ENCODE measurements around the gene SNTG2. TPM values are rescaled to one million over a fixed set of nuclear protein-coding genes. Genes with fewer than 3 reads are reported as not detected.

SNTG2 gene
- total and polyA plus RNA-seq, 4 donors = 4.5 to 7.0 TPM; not detected in 2

- H3K27me3 ChIP-seq (ENCODE audit: control insufficient read depth in 1 of 2, insufficient read depth in 2 of 2, low read length in 1 of 2) = peaks cover 0 to 2% of the 10 kb centered on the region in 2 donors
- H3K4me1 ChIP-seq (ENCODE audit: control insufficient read depth in 1 of 2, insufficient read depth in 2 of 2, low read length in 2 of 2) = no peaks in the 10 kb centered on the region
- no peak overlapping the region for H3K27ac ChIP-seq (ENCODE audit: low read depth in 1 of 2, low read length in 2 of 2)
- 83 to 90% methylated on average over 4 of the region's 4 CpGs for WGBS, 2 donors
- H3K36me3 ChIP-seq (ENCODE audit: control insufficient read depth in 1 of 2, insufficient read depth in 2 of 2, low read length in 1 of 2) = no peaks in the 10 kb centered on the region
- ATAC-seq (ENCODE audit: low FRiP score) (no peak), DNase-seq (no peak)
- intact Hi-C loops (cut with DNase I) = no loop called here
- no peak overlapping the region for H3K4me3 ChIP-seq (ENCODE audit: low read length in 2 of 2)
- H3K9me3 ChIP-seq (ENCODE audit: control insufficient read depth, low read length) = peaks cover 3% of the 10 kb centered on the region
These were observed 327.5 kb downstream of the SNTG2 start for GRCh38 chr2:1278125-1278524.

GRCh38 chr2:1278861-1279260 is 328.2 kb downstream of the SNTG2 start:
- Histone ChIP-seq H3K9me3 (ENCODE audit: control insufficient read depth, low read length) (peaks cover 3% of the 10 kb centered on the region), H3K4me3 (ENCODE audit: low read length in 2 of 2) (no peak overlapping the region), H3K36me3 (ENCODE audit: control insufficient read depth in 1 of 2, insufficient read depth in 2 of 2, low read length in 1 of 2) (no peaks in the 10 kb centered on the region), H3K27ac (ENCODE audit: low read depth in 1 of 2, low read length in 2 of 2) (no peak overlapping the region), H3K27me3 (ENCODE audit: control insufficient read depth in 1 of 2, insufficient read depth in 2 of 2, low read length in 1 of 2) (peaks cover 0 to 2% of the 10 kb centered on the region in 2 donors), H3K4me1 (ENCODE audit: control insufficient read depth in 1 of 2, insufficient read depth in 2 of 2, low read length in 2 of 2) (no peaks in the 10 kb centered on the region)
- DNase-seq (no peak), ATAC-seq (ENCODE audit: low FRiP score) (no peak)
- 88 to 89% methylated on average over 27 of the region's 27 CpGs for WGBS, 2 donors
- intact Hi-C loops (cut with DNase I) = no loop called here

- Histone ChIP-seq H3K9me3 (ENCODE audit: control insufficient read depth, low read length) (no peaks in the 10 kb centered on the region), H3K36me3 (ENCODE audit: control insufficient read depth in 1 of 2, insufficient read depth in 2 of 2, low read length in 1 of 2) (no peaks in the 10 kb centered on the region), H3K27me3 (ENCODE audit: control insufficient read depth in 1 of 2, insufficient read depth in 2 of 2, low read length in 1 of 2) (peaks cover 0 to 2% of the 10 kb centered on the region in 2 donors), H3K27ac (ENCODE audit: low read depth in 1 of 2, low read length in 2 of 2) (no peak overlapping the region), H3K4me1 (ENCODE audit: control insufficient read depth in 1 of 2, insufficient read depth in 2 of 2, low read length in 2 of 2) (no peaks in the 10 kb centered on the region), H3K4me3 (ENCODE audit: low read length in 2 of 2) (no peak overlapping the region)
- 31 to 38% methylated on average over 21 to 22 of the region's 22 CpGs for WGBS, 2 donors
- intact Hi-C loops (cut with DNase I) = no loop called here
- DNase-seq = no peak
- no peak for ATAC-seq (ENCODE audit: low FRiP score)
These were observed 331.9 kb downstream of the SNTG2 start for GRCh38 chr2:1282552-1282951.

DNA sequence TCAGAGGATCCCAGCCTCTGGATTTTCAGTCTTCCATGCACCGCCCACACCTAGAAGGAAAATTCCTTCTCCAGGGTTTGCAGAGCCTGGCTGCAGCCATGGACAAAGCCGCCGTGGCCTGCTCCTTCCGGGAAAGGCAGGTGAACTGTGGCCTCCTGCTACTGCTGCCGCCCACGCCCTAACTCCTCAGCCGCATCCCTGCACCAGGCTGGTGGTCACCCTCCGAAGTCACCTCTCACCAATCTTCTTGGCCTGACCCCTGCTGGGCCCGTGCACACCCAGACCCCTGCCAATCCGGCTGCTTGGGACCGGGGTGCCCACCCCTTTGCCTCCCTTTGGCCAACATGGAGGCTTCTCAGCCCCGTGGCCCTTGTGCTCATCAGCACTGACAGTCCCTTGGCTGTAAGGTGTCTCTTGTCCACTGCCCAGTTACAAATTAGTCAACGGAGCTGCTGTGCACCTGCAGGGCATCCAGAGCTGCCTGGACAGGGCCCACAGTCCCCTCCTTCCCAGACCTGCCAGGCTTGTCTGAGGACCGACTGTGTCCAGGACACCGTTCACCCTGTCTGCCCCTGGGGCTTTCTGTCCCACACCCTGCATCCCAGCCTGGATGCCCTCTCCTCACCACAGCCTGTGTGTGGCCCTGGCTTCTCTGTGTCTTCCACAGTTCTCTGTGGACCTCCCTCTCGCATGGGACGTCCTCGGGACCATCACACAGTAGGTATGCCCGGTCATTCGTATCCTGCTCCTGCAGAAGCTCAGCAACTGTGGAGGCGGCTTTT is 332.6 kb downstream of the SNTG2 start:
- no peak overlapping the region for H3K27ac ChIP-seq (ENCODE audit: low read depth in 1 of 2, low read length in 2 of 2)
- peaks cover 0 to 2% of the 10 kb centered on the region in 2 donors for H3K27me3 ChIP-seq (ENCODE audit: control insufficient read depth in 1 of 2, insufficient read depth in 2 of 2, low read length in 1 of 2)
- H3K36me3 ChIP-seq (ENCODE audit: control insufficient read depth in 1 of 2, insufficient read depth in 2 of 2, low read length in 1 of 2) = no peaks in the 10 kb centered on the region
- no peak for ATAC-seq (ENCODE audit: low FRiP score)
- no peaks in the 10 kb centered on the region for H3K9me3 ChIP-seq (ENCODE audit: control insufficient read depth, low read length)
- H3K4me1 ChIP-seq (ENCODE audit: control insufficient read depth in 1 of 2, insufficient read depth in 2 of 2, low read length in 2 of 2) = no peaks in the 10 kb centered on the region
- H3K4me3 ChIP-seq (ENCODE audit: low read length in 2 of 2) = no peak overlapping the region
- intact Hi-C loops (cut with DNase I) = no loop called here
- no peak for DNase-seq
- WGBS, 2 donors = 81 to 82% methylated on average over 21 of the region's 21 CpGs

DNA sequence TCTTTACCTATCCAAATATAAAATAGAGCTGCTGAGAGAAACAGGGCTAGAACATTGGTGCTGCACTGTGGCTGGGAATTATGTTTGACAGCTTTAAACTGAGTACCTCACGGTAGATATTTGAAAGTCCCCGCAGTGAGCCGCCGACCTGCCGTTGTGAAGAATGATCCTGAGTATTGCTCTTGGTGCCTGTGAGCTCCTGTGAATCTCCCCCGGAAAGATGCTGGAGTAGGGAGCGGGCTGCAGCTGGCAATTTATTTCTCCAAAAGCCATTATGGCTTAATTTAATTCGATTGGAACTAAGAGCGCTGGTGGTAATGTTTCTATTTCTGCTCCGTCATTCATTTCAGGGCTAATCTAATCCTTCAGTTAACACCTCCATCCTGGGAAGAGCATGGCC is 333.2 kb downstream of the SNTG2 start:
- Histone ChIP-seq H3K27me3 (ENCODE audit: control insufficient read depth in 1 of 2, insufficient read depth in 2 of 2, low read length in 1 of 2) (peaks cover 0 to 2% of the 10 kb centered on the region in 2 donors), H3K9me3 (ENCODE audit: control insufficient read depth, low read length) (peaks cover 1% of the 10 kb centered on the region)
- WGBS, 2 donors = 62 to 67% methylated on average over 10 of the region's 10 CpGs

DNA sequence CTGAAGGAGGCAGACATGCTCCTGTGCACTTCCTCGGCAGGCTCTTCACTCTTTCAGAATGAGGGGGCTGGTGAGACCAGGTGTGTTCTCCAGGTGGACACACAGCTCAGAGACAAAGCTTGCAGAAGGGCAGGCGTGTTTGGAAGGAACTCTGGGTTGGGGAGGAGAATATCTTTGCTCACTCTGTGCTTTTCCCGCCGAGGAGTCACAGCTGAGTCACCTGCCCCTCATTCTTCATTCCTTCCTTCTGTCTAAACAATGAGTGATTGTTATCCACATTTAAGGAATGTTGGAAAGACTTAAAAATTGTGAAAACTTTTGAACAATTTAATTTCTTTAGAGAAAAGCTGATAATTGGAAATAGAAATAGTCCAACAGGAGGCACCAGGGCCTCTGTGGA is 336.3 kb downstream of the SNTG2 start:
- no peak for ATAC-seq (ENCODE audit: low FRiP score)
- intact Hi-C loops (cut with DNase I) = no loop called here
- 70 to 76% methylated on average over 4 of the region's 4 CpGs for WGBS, 2 donors

More for the DNA sequence above, 333.2 kb downstream of the SNTG2 start:
- ATAC-seq (ENCODE audit: low FRiP score) (no peak), DNase-seq (no peak)
- Histone ChIP-seq H3K4me1 (ENCODE audit: control insufficient read depth in 1 of 2, insufficient read depth in 2 of 2, low read length in 2 of 2) (no peaks in the 10 kb centered on the region), H3K27ac (ENCODE audit: low read depth in 1 of 2, low read length in 2 of 2) (no peak overlapping the region), H3K4me3 (ENCODE audit: low read length in 2 of 2) (no peak overlapping the region), H3K36me3 (ENCODE audit: control insufficient read depth in 1 of 2, insufficient read depth in 2 of 2, low read length in 1 of 2) (no peaks in the 10 kb centered on the region)
- intact Hi-C loops (cut with DNase I) = no loop called here

DNA sequence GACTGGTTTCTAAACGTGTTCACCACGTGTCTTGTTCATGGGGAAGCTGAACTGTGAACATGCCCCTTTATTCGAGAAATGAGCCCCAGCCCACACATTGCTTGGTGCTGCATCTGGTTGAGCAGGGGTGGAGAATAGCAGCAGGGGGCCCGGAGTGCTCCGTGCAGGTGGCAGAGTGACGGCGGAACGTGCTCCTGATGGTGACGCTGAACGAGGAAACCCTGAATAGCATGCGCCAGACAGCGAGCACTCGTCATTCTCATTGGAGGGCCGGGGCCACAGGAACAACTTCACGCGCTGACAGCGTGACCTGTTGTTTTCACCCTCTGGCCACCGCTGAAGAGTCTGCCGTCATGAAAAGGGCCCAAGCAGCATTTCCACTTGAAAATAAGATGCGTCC is 336.8 kb downstream of the SNTG2 start:
- H3K27ac ChIP-seq (ENCODE audit: low read depth in 1 of 2, low read length in 2 of 2) = no peak overlapping the region
- 86 to 87% methylated on average over 17 to 20 of the region's 20 CpGs for WGBS, 2 donors
- no peak overlapping the region for H3K4me3 ChIP-seq (ENCODE audit: low read length in 2 of 2)
- H3K4me1 ChIP-seq (ENCODE audit: control insufficient read depth in 1 of 2, insufficient read depth in 2 of 2, low read length in 2 of 2) = no peaks in the 10 kb centered on the region
- H3K9me3 ChIP-seq (ENCODE audit: control insufficient read depth, low read length) = peaks cover 1% of the 10 kb centered on the region
- intact Hi-C loops (cut with DNase I) = no loop called here
- no peaks in the 10 kb centered on the region for H3K27me3 ChIP-seq (ENCODE audit: control insufficient read depth in 1 of 2, insufficient read depth in 2 of 2, low read length in 1 of 2)
- H3K36me3 ChIP-seq (ENCODE audit: control insufficient read depth in 1 of 2, insufficient read depth in 2 of 2, low read length in 1 of 2) = no peaks in the 10 kb centered on the region
- no peak for DNase-seq
- no peak for ATAC-seq (ENCODE audit: low FRiP score)

More for the DNA sequence above, 336.3 kb downstream of the SNTG2 start:
- Histone ChIP-seq H3K4me1 (ENCODE audit: control insufficient read depth in 1 of 2, insufficient read depth in 2 of 2, low read length in 2 of 2) (no peaks in the 10 kb centered on the region), H3K27ac (ENCODE audit: low read depth in 1 of 2, low read length in 2 of 2) (no peak overlapping the region), H3K36me3 (ENCODE audit: control insufficient read depth in 1 of 2, insufficient read depth in 2 of 2, low read length in 1 of 2) (no peaks in the 10 kb centered on the region), H3K27me3 (ENCODE audit: control insufficient read depth in 1 of 2, insufficient read depth in 2 of 2, low read length in 1 of 2) (no peaks in the 10 kb centered on the region), H3K9me3 (ENCODE audit: control insufficient read depth, low read length) (peaks cover 1% of the 10 kb centered on the region), H3K4me3 (ENCODE audit: low read length in 2 of 2) (no peak overlapping the region)
- DNase-seq = no peak

DNA sequence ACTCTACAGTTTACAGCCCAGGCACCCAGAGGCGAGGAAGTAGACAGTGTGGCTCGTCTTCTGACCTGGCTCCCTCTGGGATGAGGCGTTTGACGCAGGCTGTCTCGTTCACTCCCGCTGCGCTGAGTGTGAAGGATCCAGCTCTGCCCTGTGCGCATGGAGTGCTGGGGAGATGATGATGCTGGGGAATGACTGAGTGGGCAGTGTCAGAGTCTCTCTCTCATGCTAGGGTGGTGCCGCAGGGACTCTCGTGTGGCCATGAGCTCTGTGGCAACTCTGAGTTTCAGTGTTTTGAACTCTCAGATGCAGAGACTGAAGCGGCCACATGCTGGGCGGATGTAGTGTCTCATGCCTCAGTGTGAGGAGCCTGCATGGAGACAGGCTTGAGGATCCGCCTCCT is 344.3 kb downstream of the SNTG2 start:
- H3K4me1 ChIP-seq (ENCODE audit: control insufficient read depth in 1 of 2, insufficient read depth in 2 of 2, low read length in 2 of 2) = no peaks in the 10 kb centered on the region
- 83 to 84% methylated on average over 13 of the region's 13 CpGs for WGBS, 2 donors
- no peak overlapping the region for H3K4me3 ChIP-seq (ENCODE audit: low read length in 2 of 2)
- no peaks in the 10 kb centered on the region for H3K36me3 ChIP-seq (ENCODE audit: control insufficient read depth in 1 of 2, insufficient read depth in 2 of 2, low read length in 1 of 2)
- no peak for ATAC-seq (ENCODE audit: low FRiP score)
- intact Hi-C loops (cut with DNase I) = no loop called here
- H3K27ac ChIP-seq (ENCODE audit: low read depth in 1 of 2, low read length in 2 of 2) = no peak overlapping the region
- DNase-seq = no peak
- no peaks in the 10 kb centered on the region for H3K27me3 ChIP-seq (ENCODE audit: control insufficient read depth in 1 of 2, insufficient read depth in 2 of 2, low read length in 1 of 2)
- no peaks in the 10 kb centered on the region for H3K9me3 ChIP-seq (ENCODE audit: control insufficient read depth, low read length)

DNA sequence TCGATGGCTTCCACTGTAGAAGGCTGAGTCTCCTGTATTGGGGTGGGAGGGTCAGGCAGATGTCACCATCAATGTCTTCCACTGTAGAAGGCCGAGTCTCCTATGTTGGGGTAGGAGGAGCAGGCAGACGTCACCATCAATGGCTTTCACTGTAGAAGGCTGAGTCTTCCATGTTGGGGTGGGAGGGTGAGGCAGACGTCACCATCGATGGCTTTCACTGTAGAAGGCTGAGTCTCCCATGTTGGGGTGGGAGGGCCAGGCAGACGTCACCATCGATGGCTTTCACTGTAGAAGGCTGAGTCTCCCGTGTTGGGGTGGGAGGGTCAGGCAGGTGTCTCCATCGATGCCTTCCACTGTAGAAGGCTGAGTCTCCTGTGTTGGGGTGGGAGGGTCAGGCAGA is 345.1 kb downstream of the SNTG2 start:
- no peaks in the 10 kb centered on the region for H3K9me3 ChIP-seq (ENCODE audit: control insufficient read depth, low read length)
- no peaks in the 10 kb centered on the region for H3K36me3 ChIP-seq (ENCODE audit: control insufficient read depth in 1 of 2, insufficient read depth in 2 of 2, low read length in 1 of 2)
- ATAC-seq (ENCODE audit: low FRiP score) = no peak
- no peak overlapping the region for H3K4me3 ChIP-seq (ENCODE audit: low read length in 2 of 2)
- no peak overlapping the region for H3K27ac ChIP-seq (ENCODE audit: low read depth in 1 of 2, low read length in 2 of 2)
- H3K27me3 ChIP-seq (ENCODE audit: control insufficient read depth in 1 of 2, insufficient read depth in 2 of 2, low read length in 1 of 2) = no peaks in the 10 kb centered on the region
- no peak for DNase-seq
- intact Hi-C loops (cut with DNase I) = no loop called here
- no peaks in the 10 kb centered on the region for H3K4me1 ChIP-seq (ENCODE audit: control insufficient read depth in 1 of 2, insufficient read depth in 2 of 2, low read length in 2 of 2)
- WGBS, 2 donors = 92 to 97% methylated on average over 9 of the region's 9 CpGs
